ENCODE data around the gene MAST4. TPM values are rescaled to one million over a fixed set of nuclear protein-coding genes. Genes with fewer than 3 reads are reported as not detected.

Gene MAST4
- total and polyA plus RNA-seq, 2 of the 8 experiments (the other 6 are each of a cell fraction or from before 2014, with no cell fraction given) = 1.5 to 2.6 TPM

GRCh38 chr5:67203701-67204074 lies 607.5 kb downstream of the MAST4 start:
- Histone ChIP-seq H3K18ac (ENCODE audit: extremely low read depth, low read length) (no peak overlapping the region), H3K27me3 (replicated peaks in 1 of 4; ENCODE audit: control insufficient read depth in 3 of 4, extremely low read depth in 1 of 4, insufficient read depth in 3 of 4, low read length in 3 of 4) (no peaks in the 10 kb centered on the region), H4K5ac (ENCODE audit: insufficient read length, low read depth, low read length) (no peak overlapping the region), H2AFZ (ENCODE audit: low read length) (no peak overlapping the region), H3K23me2 (ENCODE audit: low read depth, low read length) (no peaks in the 10 kb centered on the region), H3K9ac (replicated peaks in 1 of 4; ENCODE audit: extremely low read depth in 1 of 4, low read depth in 3 of 4, low read length in 3 of 4) (no peak overlapping the region), H3K4ac (replicated peaks; ENCODE audit: insufficient read length, low read depth, low read length) (no peak overlapping the region), H2BK12ac (ENCODE audit: low read depth, low read length) (no peak overlapping the region), H3K9me3 (ENCODE audit: insufficient read depth in 2 of 2, low read depth in 1 of 2, low read length in 1 of 2) (peaks cover 0 to 2% of the 10 kb centered on the region in 2 experiments; a peak in 1 of 4 replicates), H4K8ac (ENCODE audit: extremely low read depth, insufficient read depth, low read length) (no peak overlapping the region), H2BK15ac (ENCODE audit: low read length) (no peak overlapping the region), H3K4me3 (ENCODE audit: extremely low read depth in 1 of 4, insufficient read depth in 2 of 4, low read depth in 3 of 4, low read length in 4 of 4) (no peak overlapping the region), H3K79me1 (ENCODE audit: low read depth, low read length) (no peaks in the 10 kb centered on the region), H2BK20ac (ENCODE audit: low read length) (no peak overlapping the region), H4K91ac (replicated peaks; ENCODE audit: insufficient read length, low read length) (no peak overlapping the region), H3K4me2 (ENCODE audit: insufficient read depth in 1 of 2, low read depth in 2 of 2, low read length in 2 of 2) (no peak overlapping the region), H2BK5ac (ENCODE audit: low read depth, low read length) (no peak overlapping the region), H3K36me3 (ENCODE audit: control insufficient read depth in 2 of 4, insufficient read depth in 4 of 4, low read length in 3 of 4) (no peaks in the 10 kb centered on the region), H3K56ac (replicated peaks; ENCODE audit: insufficient read length, low read depth, low read length) (no peak overlapping the region), H3K14ac (ENCODE audit: insufficient read length) (no peak overlapping the region), H3K4me1 (replicated peaks in 1 of 4; ENCODE audit: control insufficient read depth in 3 of 4, insufficient read depth in 4 of 4, low read length in 3 of 4) (no peaks in the 10 kb centered on the region), H2AK5ac (ENCODE audit: low read depth, low read length) (no peak overlapping the region), H3K79me2 (ENCODE audit: control insufficient read depth in 1 of 2, insufficient read depth in 2 of 2, low read length in 2 of 2) (no peaks in the 10 kb centered on the region), H4K20me1 (replicated peaks in 1 of 2; ENCODE audit: control insufficient read depth in 1 of 2, insufficient read depth in 2 of 2, low read length in 2 of 2) (no peaks in the 10 kb centered on the region), H2BK120ac (replicated peaks; ENCODE audit: low read depth, low read length) (no peak overlapping the region), H3K27ac (ENCODE audit: low read depth, low read length) (no peak overlapping the region), H3K23ac (ENCODE audit: insufficient read length) (no peak overlapping the region)
- CTCF ChIA-PET (ENCODE audit: partially characterized antibody) = interaction anchor here (0.8 to 2.4 kb wide), 5 partner anchors 11 to 48 kb away, joined by 3 to 15 read pairs (median 4); no protein-coding TSS in a partner anchor
- WGBS, 2 experiments (ENCODE audit: extremely low coverage in 1 of 2, insufficient coverage in 1 of 2, insufficient read length in 1 of 2, insufficient replicate concordance in 2 of 2, low coverage in 1 of 2, low lambda C conversion rate in 2 of 2, missing lambda C conversion rate in 1 of 2) = 59% methylated on average over 2 of the region's 2 CpGs; no CpG with 5 or more reads in 1 of the 2 experiments
- no peak for DNase-seq (ENCODE audit: low read depth in 1 of 2, low spot score in 2 of 2)
- POLR2A ChIA-PET (ENCODE audit: partially characterized antibody) = no interaction called here
- no peak for FAIRE-seq
- TF ChIP-seq SRF (IDR thresholded peaks at IDR 0.05; ENCODE audit: low read depth, low read length) = no peak
- TF ChIP-seq ASH2L (IDR thresholded peaks at IDR 0.05; ENCODE audit: low read length) = no peak
- TF ChIP-seq ATF3 (IDR thresholded peaks at IDR 0.05; ENCODE audit: insufficient read depth, low read depth, low read length) = no peak
- no peak for TF ChIP-seq CHD1 (IDR thresholded peaks at IDR 0.05; ENCODE audit: low read depth, low read length)
- no peak for TF ChIP-seq EZH2 (IDR thresholded peaks at IDR 0.05; ENCODE audit: low read depth, low read length, severe bottlenecking)
- TF ChIP-seq EGR1 (IDR thresholded peaks at IDR 0.05; ENCODE audit: borderline replicate concordance, low read depth, low read length) = no peak
- no peak for TF ChIP-seq GABPA (IDR thresholded peaks at IDR 0.05; ENCODE audit: borderline replicate concordance, insufficient read depth, low read length)
- no peak for TF ChIP-seq MAX (IDR thresholded peaks at IDR 0.05)
- no peak for TF ChIP-seq PHF8 (conservative IDR thresholded peaks at IDR 0.05; ENCODE audit: low read depth, low read length)
- TF ChIP-seq SUZ12 (IDR thresholded peaks at IDR 0.05; ENCODE audit: low read length) = no peak
- TF ChIP-seq, protein P1, sequence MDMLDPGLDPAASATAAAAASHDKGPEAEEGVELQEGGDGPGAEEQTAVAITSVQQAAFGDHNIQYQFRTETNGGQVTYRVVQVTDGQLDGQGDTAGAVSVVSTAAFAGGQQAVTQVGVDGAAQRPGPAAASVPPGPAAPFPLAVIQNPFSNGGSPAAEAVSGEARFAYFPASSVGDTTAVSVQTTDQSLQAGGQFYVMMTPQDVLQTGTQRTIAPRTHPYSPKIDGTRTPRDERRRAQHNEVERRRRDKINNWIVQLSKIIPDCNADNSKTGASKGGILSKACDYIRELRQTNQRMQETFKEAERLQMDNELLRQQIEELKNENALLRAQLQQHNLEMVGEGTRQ (IDR thresholded peaks at IDR 0.05; ENCODE audit: low read length) = no peak
- TF ChIP-seq FOSL1 (IDR thresholded peaks at IDR 0.05; ENCODE audit: insufficient read depth, low read depth, low read length) = no peak
- TF ChIP-seq SIX5 (IDR thresholded peaks at IDR 0.05; ENCODE audit: low read depth, low read length) = no peak

Data from H1 (cell line).